ENCODE measurements around the gene TNS3. TPM values are rescaled to one million over a fixed set of nuclear protein-coding genes. Genes with fewer than 3 reads are reported as not detected.
A peak's percentile ranks its signal among the peaks of the same experiment; 100 is the strongest.

The TNS3 gene
- total and polyA plus RNA-seq, 2 of the 13 experiments (the other 11 are each of a cell fraction or from before 2014, with no cell fraction given) = 52.9 to 55.7 TPM

- no peak; the same call in 1 of the 2 replicates for TF ChIP-seq HNF1B (CRISPR knock-in tag; IDR thresholded peaks at IDR 0.05)
- TF ChIP-seq ZBTB42 (CRISPR knock-in tag; IDR thresholded peaks at IDR 0.05) = no peak
- no peak for TF ChIP-seq KAT2B (IDR thresholded peaks at IDR 0.05; ENCODE audit: borderline replicate concordance, low read depth, low read length)
- no peak for TF ChIP-seq ZNF142 (CRISPR knock-in tag; IDR thresholded peaks at IDR 0.05)
- no peak for TF ChIP-seq THAP9 (CRISPR knock-in tag; IDR thresholded peaks at IDR 0.05; ENCODE audit: borderline replicate concordance)
- no peak for TF ChIP-seq NAIF1 (CRISPR knock-in tag; IDR thresholded peaks at IDR 0.05; ENCODE audit: borderline replicate concordance)
- 0 out of 2 replicates have a peak, but pooled peaks have one; percentile 12 for TF ChIP-seq ZNF776 (CRISPR knock-in tag; IDR thresholded peaks at IDR 0.05)
- TF ChIP-seq ZBTB38 (CRISPR knock-in tag; IDR thresholded peaks at IDR 0.05) = no peak
- TF ChIP-seq ZNF296 (CRISPR knock-in tag; conservative IDR thresholded peaks at IDR 0.05) = no peak
- TF ChIP-seq FOXO4 (CRISPR knock-in tag; conservative IDR thresholded peaks at IDR 0.05) = no peak
- no peak for TF ChIP-seq ZNF253 (CRISPR knock-in tag; IDR thresholded peaks at IDR 0.05; ENCODE audit: borderline replicate concordance)
- peak; percentile 20; the same call in 1 of the 2 replicates for TF ChIP-seq BRCA1 (CRISPR knock-in tag; IDR thresholded peaks at IDR 0.05)
Observed at GRCh38 chr7:47572094-47572445, 9.8 kb downstream of the TNS3 start (continued).

All from HepG2 (cell line).